Retina (tissue), 1 donor: ENCODE results near the gene MECR.
"Not testable (repeated sequence)": the region's sequence is repeated elsewhere in the genome, so short reads cannot be mapped to it uniquely, and the experiment has no call there.

ENCODE experiments used
- DNase-seq: peaks from one replicate; pipeline ENCODE4 v3.0.0-alpha.2; 2016

The MECR gene

DNA sequence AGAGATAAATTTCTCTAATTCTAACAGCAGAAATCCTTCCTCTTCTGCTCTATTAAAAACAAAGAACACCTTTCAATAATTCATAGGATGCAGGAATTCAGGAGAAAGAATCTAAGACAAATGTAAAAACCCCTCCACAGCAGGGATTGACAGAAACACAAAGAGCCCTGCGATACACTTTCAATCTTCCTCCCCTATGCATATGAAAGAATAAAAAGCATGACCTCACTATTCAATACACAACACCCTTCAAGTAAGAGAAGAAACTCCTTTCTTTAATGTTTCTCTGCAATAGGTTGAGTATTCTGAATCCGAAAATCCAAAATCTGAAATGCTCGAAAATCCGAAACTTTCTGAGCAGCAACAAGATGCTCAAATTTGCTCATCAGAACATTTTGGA is 66.1 kb downstream of the MECR start:
- no peak for DNase-seq

DNA sequence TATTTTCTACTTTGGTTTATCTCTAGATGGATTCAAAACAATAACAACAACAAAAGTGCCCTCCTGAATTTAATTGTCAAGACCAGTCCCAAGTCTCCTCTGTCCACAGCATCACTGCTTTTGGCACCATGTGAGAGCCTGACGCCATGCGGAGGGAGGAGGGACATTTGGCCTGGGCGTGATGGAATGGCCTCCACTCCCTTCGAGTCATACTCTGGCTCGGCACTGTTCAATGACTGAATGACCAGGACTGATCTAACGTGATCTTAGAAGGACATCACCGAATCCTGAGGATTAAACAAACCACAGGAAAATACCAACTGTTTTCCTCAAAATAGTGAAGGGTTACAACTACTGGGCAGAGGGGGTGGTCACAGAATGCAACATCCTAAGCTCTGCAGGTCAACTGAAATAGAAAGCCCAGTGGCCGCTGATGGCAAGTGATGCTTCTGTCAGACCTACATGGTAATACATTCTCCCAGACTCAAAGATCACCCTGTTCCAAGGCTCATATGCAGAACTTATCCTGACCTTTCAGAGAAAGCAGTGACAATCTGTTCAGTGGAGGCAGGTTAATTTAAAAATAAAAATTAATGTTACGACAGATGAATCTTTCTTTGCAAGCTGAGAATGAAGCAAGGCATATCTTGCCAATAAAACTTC is 68.1 kb downstream of the MECR start:
- DNase-seq = no peak

DNA sequence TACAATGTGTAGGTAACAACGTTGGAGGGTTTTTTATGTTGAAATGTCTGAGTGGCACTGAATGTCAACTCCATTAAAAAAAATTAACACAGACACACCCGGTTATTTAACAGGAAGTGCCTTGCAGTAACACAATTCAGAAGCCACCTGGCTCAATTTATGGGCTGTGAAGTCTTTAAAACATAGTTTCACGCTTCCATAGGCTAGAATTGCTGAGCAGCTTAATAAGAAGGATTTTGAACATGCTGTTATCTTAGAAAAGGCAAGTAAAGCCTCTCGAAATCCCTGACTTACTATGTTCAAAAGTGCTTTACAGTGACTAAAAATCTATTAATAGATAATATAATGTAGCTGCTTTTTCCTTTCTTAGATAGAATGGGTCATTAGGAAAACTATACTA is 68.7 kb downstream of the MECR start:
- DNase-seq = no peak

DNA sequence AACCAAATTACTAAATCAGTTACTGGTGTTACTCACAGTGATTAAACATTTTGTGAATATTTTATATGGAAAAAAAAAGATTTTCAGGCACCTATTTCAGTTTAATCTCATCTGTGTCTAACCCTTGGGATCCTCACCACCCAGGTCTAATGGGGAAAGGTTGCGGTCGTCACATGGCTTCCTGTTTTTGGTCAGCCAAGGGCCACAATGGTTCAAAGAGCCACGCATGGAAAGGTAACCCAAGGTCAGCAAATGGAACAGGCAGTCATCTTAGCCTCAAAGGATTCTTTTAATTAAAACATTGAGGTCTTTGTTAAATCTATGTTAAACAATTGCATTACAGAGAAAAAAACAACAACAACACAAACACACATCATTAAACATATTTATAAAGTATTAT is 71.0 kb downstream of the MECR start:
- DNase-seq = no peak

DNA sequence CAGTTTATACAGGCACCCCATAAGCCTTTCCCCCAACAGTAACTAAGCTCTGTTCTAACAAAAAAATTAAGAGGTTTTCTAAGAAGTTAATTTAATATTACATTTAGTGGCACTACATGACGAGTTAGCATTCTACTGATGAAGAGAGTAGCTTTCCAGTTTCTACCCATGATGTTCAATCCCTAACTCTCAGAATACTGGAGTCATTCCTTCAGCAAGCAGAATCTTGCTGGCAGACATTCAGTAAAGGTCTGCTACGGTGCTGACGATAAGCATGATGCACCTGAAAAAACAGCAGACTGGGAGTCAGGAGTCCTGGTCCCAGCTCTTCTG is 73.5 kb downstream of the MECR start:
- DNase-seq = no peak

DNA sequence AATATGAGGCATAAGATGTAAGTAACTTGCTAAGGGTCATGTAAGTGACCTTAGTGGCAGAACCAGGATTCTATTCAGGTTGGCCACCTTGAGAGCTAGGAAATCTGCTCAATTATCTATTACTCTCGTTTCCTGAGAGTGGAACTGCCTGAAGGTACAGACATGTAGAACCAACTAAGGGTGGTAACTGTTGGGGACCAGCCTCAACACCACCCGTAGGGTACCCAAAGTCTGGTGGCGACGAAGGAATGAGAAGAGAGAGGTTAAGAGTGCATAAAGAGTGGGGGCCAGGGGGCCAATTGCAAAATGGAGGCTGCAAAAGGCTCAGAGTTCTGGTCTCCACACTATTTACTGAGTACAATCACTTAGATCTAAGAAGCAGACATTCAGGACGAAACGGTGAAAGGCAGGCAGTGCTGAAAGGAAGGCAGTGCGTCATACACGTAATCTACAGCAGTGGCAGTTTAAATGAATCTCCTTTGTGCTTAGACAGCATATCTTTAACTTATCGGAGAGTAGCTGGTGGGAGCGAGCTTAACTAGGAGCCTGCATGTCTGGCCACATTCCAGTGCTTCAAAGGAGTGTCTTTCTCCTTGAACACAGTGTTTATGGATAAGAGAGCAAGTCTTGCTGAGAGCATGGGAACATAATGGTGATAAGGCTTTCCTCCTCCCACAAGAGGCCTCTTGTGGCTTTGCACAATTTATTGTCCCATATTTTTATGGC is 74.0 kb downstream of the MECR start:
- no peak for DNase-seq

DNA sequence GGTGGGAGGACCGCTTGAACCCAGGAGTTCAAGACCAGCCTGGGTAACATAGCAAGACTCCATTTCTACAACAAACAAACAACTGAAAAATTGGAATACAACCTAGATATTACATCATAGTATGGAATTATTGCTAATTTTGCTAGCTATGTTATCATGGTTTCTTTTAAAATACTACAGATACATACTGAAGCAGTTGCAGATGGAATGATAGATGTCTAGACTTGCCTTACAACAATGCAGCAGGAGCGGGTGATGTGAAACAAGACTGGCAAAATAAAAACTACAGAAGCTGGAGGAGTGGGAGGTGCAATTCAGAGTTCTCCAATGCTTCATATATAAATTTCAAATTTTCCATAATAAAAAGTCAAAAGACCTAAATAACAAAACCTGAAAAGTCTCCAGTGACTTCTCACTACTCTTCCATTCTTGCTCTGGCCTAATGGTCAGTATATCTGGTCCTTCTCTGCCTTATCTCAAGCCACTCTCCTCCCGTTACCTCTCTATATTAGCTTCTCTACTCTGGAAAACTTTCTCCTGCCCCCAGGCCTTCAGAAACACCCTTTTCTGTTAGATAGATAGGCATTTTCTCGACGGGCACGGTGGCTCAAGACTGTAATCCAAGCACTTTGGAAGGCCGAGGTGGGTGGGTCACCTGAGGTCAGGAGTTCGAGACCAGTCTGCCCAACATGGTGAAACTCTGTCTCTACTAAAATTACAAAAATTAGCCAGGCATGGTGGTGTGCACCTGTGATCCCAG is 78.5 kb downstream of the MECR start:
- DNase-seq = no peak

DNA sequence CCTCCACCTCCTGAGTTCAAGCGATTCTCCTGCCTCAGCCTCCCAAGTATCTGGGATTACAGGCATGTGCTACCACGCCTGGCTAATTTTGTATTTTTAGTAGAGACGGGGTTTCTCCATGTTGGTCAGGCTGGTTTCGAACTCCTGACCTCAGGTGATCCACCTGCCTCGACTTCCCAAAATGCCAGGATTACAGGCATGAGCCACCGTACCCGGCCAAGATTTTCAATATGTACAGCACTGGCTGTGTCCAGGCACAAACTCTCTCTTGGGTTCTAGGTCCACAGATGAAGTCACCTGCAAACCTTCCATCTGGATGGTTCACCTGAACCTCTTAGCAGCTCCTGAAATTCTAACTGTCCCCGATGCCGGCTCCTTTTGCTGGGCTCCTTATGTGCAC is 80.4 kb downstream of the MECR start:
- not testable (repeated sequence) for DNase-seq

DNA sequence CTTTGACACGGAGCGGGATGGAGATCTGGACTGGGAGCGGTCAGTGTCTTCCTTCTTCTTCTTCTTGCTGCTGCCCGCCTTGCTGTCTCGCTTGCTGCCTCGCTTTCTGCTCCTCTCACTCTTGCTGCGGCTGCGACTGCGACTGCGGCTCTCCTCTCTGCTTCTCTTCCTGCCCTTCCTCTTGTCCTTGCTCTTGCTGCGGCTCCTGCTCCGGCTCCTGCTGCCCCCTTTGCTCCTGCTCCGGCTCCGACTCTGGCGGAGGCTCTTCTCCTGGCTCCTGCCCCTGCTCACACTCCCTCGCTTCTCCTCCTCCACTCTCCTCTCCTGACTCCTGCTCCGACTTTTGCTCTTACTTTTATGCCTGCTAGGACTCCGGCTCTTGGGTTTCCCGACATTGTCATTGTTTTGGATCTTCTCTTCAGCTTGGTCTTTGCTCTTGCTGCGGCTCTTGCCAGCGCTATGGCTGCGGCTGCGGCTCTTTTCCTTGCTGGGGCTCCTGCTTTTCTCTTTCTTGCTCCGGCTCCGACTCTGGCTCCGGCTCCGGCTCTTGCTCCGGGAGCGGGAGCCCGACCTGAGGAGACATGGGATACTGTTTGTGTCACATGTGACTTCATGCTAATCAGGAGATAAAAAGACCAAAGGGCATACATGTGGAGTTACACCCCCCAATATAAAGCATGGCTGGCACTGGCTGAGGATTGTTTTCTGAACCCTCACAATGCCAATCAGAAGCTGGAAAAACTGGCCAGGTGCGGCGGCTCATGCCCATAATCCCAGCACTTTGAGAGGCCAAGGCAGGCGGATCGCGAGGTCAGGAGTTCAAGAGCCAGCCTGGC is 81.9 kb downstream of the MECR start:
- no peak for DNase-seq

DNA sequence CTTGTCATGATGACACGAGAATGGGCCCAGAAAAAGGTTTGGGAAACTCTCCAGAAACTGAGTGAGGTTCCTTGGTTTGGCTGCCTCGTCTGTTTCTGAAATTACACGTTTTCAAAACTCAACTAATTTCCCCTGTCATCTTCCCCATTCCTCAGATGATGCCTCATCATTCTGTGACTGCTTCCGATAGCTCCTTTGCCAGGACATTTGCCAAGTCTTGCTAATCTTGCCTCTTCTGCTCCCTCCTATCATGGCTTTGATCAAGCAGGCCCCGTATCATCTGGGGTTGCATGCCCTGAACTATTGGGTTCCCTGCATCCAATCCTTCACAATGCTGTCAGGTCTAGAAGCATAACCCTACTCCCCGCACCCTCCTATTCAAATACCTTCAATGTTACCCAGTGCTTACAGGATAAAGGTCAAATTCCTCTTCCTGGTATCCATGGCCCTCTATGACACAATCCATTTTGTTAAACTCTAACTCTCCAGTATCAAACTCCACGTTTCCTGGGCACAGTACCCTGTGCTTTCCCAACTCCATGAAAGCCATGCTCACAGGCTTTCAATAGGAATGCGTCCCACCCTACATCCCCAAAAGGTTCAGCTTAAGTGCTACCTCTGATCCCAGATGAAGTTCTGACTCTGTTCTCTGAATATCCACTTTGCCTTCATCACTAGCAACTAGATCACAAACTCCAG is 84.8 kb downstream of the MECR start:
- no peak for DNase-seq

DNA sequence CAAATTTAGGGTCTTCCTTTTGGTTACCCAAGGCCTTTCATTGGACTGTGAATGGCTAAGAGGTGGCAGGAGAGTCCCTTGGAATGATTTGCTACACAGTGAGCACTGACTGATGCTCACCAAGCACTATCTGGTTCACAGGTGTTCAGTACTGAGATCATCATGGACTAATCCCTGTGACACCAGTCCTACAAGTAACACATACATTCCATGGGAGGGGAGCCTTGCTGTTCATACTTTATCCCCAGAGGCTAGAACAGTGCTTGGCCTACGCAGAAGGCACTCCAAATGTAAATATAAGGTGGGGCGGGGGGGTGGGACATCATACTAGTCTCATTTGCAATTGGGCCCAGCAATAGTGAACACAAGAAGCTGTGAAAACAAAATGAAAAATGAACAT is 86.6 kb downstream of the MECR start:
- no peak for DNase-seq

DNA sequence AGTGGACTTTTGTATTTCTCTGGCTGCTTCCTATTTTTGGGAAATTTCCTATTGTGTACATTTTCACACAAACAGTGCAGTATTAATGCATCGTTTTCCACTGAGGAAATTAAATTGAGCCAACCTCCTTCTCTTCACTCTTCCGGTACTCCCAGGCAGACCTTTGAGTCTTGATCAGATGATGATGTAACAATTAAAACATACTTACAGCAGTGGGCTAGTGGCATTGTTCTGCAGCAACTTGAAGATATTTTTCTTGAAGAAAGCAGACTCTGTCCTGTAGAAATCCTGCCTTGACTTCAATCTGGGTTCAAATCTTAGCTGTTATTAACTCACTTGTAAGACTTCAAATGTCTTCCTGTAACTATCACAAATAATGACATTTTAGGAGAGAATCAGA is 88.0 kb downstream of the MECR start:
- DNase-seq = no peak
